ENCODE measurements around the gene GPANK1. TPM values are rescaled to one million over a fixed set of nuclear protein-coding genes. Genes with fewer than 3 reads are reported as not detected.

The GPANK1 gene
- total and polyA plus RNA-seq, 4 donors: 10.9 to 22.8 (median 16.2) TPM

DNA sequence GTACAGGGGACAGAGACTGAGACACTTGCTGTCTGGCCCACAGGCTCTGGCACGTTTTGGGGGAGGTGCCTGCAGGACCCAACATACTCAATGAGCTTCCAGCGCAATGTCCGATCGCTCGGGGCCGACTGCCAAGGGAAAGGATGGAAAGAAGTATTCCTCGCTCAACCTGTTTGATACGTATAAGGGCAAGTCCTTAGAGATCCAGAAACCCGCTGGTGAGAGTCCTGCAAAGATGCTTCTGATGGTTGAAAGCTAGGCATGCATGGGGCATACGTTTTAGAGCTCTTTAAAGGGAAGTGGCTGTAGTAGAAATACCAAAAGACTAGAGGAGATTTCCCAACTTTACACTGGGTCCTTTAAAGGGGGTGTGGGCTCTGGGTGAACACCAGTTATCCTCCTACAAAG lies 42.1 kb downstream of the GPANK1 start:
- H3K36me3 ChIP-seq (ENCODE audit: control insufficient read depth in 1 of 2, insufficient read depth in 2 of 2, low read length in 1 of 2): peaks cover 10 to 14% of the 10 kb centered on the region in 2 donors
- no peaks in the 10 kb centered on the region for H3K4me1 ChIP-seq (ENCODE audit: control insufficient read depth in 1 of 2, insufficient read depth in 2 of 2, low read length in 2 of 2)
- 59 to 64% methylated on average over 10 of the region's 10 CpGs for WGBS, 2 donors
- no peak for ATAC-seq (ENCODE audit: low FRiP score)
- no peak for DNase-seq
- H3K9me3 ChIP-seq (ENCODE audit: control insufficient read depth, low read length): no peaks in the 10 kb centered on the region
- H3K27me3 ChIP-seq (ENCODE audit: control insufficient read depth in 1 of 2, insufficient read depth in 2 of 2, low read length in 1 of 2): no peaks in the 10 kb centered on the region
- no peak overlapping the region for H3K4me3 ChIP-seq (ENCODE audit: low read length in 2 of 2)
- intact Hi-C loops (cut with DNase I): loop anchor here (5.0 kb wide), 2 partner anchors 40 to 1960 kb away; partner anchors contain the start of genes C6orf47 (in 1 of the 2) and GPANK1 (in 1 of the 2)
- H3K27ac ChIP-seq (ENCODE audit: low read depth in 1 of 2, low read length in 2 of 2): no peak overlapping the region

DNA sequence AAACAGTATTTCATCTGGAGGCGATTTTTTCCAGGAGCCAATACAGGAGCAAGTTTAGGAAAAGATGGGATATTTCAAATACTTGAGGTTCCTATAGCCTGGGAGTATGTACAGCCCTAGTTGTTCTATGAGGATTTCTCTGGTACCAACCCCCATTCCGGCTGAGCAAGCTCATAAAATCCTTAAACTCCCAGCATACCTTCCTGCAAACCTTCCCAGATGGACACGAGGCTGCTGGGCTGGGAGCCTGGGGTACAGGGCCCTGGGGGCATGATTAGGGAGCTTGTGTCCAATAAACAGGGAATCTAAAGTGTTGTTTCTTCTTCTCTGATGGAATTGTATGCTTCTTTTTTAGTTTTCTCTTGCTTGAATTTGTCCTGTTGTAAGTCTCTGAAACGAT lies 42.8 kb downstream of the GPANK1 start:
- Histone ChIP-seq H3K36me3 (ENCODE audit: control insufficient read depth in 1 of 2, insufficient read depth in 2 of 2, low read length in 1 of 2) (peaks cover 7 to 14% of the 10 kb centered on the region in 2 donors), H3K4me3 (ENCODE audit: low read length in 2 of 2) (no peak overlapping the region), H3K27ac (ENCODE audit: low read depth in 1 of 2, low read length in 2 of 2) (no peak overlapping the region), H3K9me3 (ENCODE audit: control insufficient read depth, low read length) (no peaks in the 10 kb centered on the region), H3K27me3 (ENCODE audit: control insufficient read depth in 1 of 2, insufficient read depth in 2 of 2, low read length in 1 of 2) (no peaks in the 10 kb centered on the region), H3K4me1 (ENCODE audit: control insufficient read depth in 1 of 2, insufficient read depth in 2 of 2, low read length in 2 of 2) (no peaks in the 10 kb centered on the region)
- intact Hi-C loops (cut with DNase I): loop anchor here (5.0 kb wide), 2 partner anchors 40 to 1960 kb away; partner anchors contain the start of genes C6orf47 (in 1 of the 2) and GPANK1 (in 1 of the 2)
- WGBS, 2 donors: 12% methylated on average over 4 of the region's 4 CpGs
- no peak for ATAC-seq (ENCODE audit: low FRiP score)
- no peak for DNase-seq

DNA sequence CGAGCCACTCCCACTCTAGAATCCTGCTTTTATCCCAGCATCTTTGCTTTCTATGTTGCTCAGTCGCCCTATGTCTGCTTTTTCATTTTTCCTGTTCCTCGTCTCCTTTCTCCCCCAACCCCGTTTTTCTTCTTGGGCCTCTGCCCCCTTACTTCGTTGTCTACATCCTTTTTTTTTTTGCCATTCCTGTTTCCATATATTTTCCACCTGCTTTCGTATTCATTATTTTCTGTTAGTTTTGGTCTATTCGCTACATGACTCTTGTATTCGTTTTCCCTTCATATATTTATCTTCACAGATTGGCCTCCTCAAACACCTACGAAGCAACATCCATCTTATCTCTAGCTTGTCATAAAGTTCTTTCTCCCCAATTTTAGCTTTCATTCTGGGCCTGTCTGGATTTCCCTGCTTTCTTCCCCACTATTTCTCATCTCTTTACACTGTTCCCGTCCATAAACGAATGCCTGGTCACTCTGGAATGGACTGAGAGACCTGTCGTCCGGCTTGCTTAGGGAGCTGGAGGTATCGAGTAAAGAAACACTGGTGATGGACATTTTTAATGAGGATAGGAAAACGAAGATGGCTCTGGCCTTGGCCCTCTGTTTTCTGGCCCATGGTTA lies 43.4 kb downstream of the GPANK1 start:
- no peak for ATAC-seq (ENCODE audit: low FRiP score)
- no peak for DNase-seq
- Histone ChIP-seq H3K36me3 (ENCODE audit: control insufficient read depth in 1 of 2, insufficient read depth in 2 of 2, low read length in 1 of 2) (peaks cover 7 to 12% of the 10 kb centered on the region in 2 donors), H3K4me3 (ENCODE audit: low read length in 2 of 2) (peak overlapping the region; percentile 87 to 88), H3K9me3 (ENCODE audit: control insufficient read depth, low read length) (no peaks in the 10 kb centered on the region), H3K27ac (ENCODE audit: low read depth in 1 of 2, low read length in 2 of 2) (peak overlapping the region; percentile 68 to 91), H3K4me1 (ENCODE audit: control insufficient read depth in 1 of 2, insufficient read depth in 2 of 2, low read length in 2 of 2) (no peaks in the 10 kb centered on the region), H3K27me3 (ENCODE audit: control insufficient read depth in 1 of 2, insufficient read depth in 2 of 2, low read length in 1 of 2) (no peaks in the 10 kb centered on the region)
- intact Hi-C loops (cut with DNase I): loop anchor here (5.0 kb wide), 2 partner anchors 41 to 1959 kb away; partner anchors contain the start of genes C6orf47 (in 1 of the 2) and GPANK1 (in 1 of the 2)
- WGBS, 2 donors: 2% methylated on average over 15 of the region's 15 CpGs

DNA sequence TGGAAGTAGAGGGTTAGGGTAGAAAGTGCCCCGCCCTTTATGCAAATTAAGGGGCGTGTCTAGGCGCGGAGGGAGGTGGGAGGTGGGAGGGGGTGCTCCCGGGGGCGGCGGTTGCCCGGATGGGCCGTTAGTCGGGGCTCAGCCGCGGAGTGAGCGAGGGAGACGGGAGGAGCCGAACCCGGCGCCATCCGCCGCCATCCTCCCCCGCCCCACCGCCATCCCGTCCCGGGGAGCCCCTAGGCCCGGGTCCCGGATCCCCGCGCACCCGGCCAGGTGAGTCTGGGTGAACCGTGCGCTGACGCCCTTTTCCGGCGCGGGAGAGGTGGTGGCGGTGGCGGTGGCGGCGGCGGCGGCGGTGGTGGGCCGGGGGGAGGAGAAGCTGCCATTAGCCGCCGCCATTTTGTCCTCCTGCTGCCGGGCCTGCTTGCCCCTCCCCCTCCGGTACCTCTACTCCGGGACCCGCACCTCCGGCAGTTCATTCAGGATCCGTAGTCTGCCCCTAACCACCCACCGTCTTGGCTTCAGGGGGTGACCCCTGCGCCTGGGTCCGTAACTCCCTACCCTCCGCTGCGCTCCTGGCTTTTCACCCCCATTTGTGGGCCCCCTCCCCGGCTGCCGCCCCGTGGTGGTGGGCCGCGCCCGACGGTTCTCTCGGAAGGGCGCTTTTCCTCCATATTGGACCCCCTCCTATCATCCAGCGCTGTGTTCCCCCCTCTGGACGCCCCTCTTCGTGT lies 44.0 kb downstream of the GPANK1 start, which contains the start of gene PRRC2A:
TSS of gene PRRC2A (plus strand) at position 130 of the 734 bp plus-strand sequence. CDS start 2,075 bp downstream, outside the sequence.
- DNase-seq (peak in 1 of 2 donors; percentile 97), ATAC-seq (ENCODE audit: low FRiP score) (peak; percentile 95)
- no peaks in the 10 kb centered on the region for H3K4me1 ChIP-seq (ENCODE audit: control insufficient read depth in 1 of 2, insufficient read depth in 2 of 2, low read length in 2 of 2)
- WGBS, 2 donors: 0% methylated on average over 25 to 67 of the region's 67 CpGs
- H3K27me3 ChIP-seq (ENCODE audit: control insufficient read depth in 1 of 2, insufficient read depth in 2 of 2, low read length in 1 of 2): no peaks in the 10 kb centered on the region
- H3K4me3 ChIP-seq (ENCODE audit: low read length in 2 of 2): peak within 1 kb of the TSS; percentile 87 to 88
- intact Hi-C loops (cut with DNase I): loop anchor here (5.0 kb wide), 2 partner anchors 42 to 1958 kb away; partner anchors contain the start of genes C6orf47 (in 1 of the 2) and GPANK1 (in 1 of the 2)
- H3K36me3 ChIP-seq (ENCODE audit: control insufficient read depth in 1 of 2, insufficient read depth in 2 of 2, low read length in 1 of 2): peaks cover 7% of the 10 kb centered on the region in 2 donors
- peak within 1 kb of the TSS; percentile 89 to 91 for H3K27ac ChIP-seq (ENCODE audit: low read depth in 1 of 2, low read length in 2 of 2)
- no peaks in the 10 kb centered on the region for H3K9me3 ChIP-seq (ENCODE audit: control insufficient read depth, low read length)

DNA sequence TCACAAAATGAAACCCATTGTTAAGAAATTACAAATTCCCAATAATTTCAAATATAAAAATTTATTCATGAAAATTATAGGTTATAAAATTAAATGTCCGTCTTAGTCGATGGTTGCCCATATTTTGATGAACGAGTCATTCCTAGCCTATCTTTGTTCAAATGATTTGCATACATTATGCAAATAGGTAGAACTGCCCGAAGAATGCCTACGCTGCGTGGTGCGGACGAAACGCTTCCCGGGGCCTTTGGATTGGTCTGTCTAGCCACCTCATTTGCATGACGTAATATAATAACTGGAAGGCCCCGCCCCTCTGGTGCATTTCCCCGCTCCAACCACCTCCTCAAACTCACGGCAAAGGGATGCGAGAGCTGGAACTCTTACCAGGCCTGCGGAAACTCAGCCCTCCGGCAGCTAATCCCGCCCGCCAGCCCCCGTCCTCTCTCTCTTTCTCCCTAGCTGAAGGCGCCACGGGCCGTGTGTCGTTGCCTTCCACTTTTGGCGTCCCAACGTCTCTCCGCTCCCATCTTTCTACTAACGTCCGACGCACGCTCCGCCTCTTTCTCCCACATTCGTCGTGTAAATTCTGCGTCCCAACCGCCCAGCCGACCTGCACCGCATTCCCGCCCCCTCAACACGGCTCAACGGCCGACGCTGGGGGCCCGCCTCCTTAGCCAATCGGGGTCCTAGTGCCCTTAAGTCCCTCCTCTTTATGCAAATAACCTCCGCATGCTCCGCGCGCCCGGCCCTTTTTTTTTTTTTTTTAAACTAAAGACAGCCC lies 44.8 kb downstream of the GPANK1 start:
- peak; percentile 98 to 99 for DNase-seq
- ATAC-seq (ENCODE audit: low FRiP score): peak; percentile 97
- no peaks in the 10 kb centered on the region for H3K27me3 ChIP-seq (ENCODE audit: control insufficient read depth in 1 of 2, insufficient read depth in 2 of 2, low read length in 1 of 2)
- 0 to 1% methylated on average over 50 of the region's 50 CpGs for WGBS, 2 donors
- H3K36me3 ChIP-seq (ENCODE audit: control insufficient read depth in 1 of 2, insufficient read depth in 2 of 2, low read length in 1 of 2): peaks cover 3 to 5% of the 10 kb centered on the region in 2 donors
- intact Hi-C loops (cut with DNase I): loop anchor here (5.0 kb wide), 3 partner anchors 42 to 1958 kb away; partner anchors contain the start of genes C6orf47 (in 1 of the 2) and GPANK1 (in 1 of the 2)
- H3K4me1 ChIP-seq (ENCODE audit: control insufficient read depth in 1 of 2, insufficient read depth in 2 of 2, low read length in 2 of 2): no peaks in the 10 kb centered on the region
- peak overlapping the region; percentile 59 to 89 for H3K27ac ChIP-seq (ENCODE audit: low read depth in 1 of 2, low read length in 2 of 2)
- H3K9me3 ChIP-seq (ENCODE audit: control insufficient read depth, low read length): no peaks in the 10 kb centered on the region
- peak overlapping the region; percentile 11 to 22 for H3K4me3 ChIP-seq (ENCODE audit: low read length in 2 of 2)

DNA sequence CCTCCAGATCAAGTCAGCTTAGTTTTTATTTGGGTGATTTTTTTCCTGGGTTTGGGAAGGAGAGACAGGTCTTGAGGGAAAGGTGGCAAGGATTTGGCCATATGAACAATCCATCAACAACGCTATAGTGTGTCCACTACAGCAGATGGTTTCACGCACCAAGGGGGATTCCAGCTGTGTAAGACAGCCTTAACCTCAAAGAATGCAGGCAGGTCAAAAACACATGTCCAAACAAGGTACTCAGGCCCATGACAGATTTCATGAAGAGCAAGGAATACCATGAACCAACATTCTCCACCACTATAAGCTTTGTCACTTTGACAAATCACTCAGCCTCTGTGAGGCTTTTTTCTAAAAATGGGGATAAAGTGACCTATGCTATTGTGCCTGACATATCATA lies 47.8 kb downstream of the GPANK1 start:
- 59 to 82% methylated on average over 2 of the region's 2 CpGs for WGBS, 2 donors
- ATAC-seq (ENCODE audit: low FRiP score): no peak
- H3K36me3 ChIP-seq (ENCODE audit: control insufficient read depth in 1 of 2, insufficient read depth in 2 of 2, low read length in 1 of 2): no peaks in the 10 kb centered on the region

DNA sequence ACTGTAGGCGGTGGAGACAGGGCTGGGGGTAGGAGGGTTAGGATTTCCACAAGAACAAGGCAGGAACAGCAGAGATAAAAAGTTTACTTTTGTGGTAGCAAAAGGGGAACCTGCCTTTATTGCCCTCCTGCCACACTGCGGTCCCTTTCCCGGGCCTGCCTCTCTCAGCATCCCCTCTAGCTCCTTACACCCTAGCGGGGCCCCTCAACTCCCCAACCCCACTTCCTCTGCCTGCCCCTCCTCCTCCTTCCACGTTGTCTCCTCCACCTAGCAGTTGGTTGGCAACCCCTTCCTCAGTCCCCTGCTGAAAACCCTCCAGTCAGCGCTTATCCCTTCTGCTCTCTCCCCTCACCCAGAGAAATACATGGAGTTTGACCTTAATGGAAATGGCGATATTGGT lies 49.0 kb downstream of the GPANK1 start:
- no peaks in the 10 kb centered on the region for H3K27me3 ChIP-seq (ENCODE audit: control insufficient read depth in 1 of 2, insufficient read depth in 2 of 2, low read length in 1 of 2)
- no peaks in the 10 kb centered on the region for H3K36me3 ChIP-seq (ENCODE audit: control insufficient read depth in 1 of 2, insufficient read depth in 2 of 2, low read length in 1 of 2)
- no peaks in the 10 kb centered on the region for H3K9me3 ChIP-seq (ENCODE audit: control insufficient read depth, low read length)
- H3K4me3 ChIP-seq (ENCODE audit: low read length in 2 of 2): no peak overlapping the region
- H3K4me1 ChIP-seq (ENCODE audit: control insufficient read depth in 1 of 2, insufficient read depth in 2 of 2, low read length in 2 of 2): no peaks in the 10 kb centered on the region
- ATAC-seq (ENCODE audit: low FRiP score): no peak
- 57 to 60% methylated on average over 5 to 7 of the region's 7 CpGs for WGBS, 2 donors
- DNase-seq: no peak
- no peak overlapping the region for H3K27ac ChIP-seq (ENCODE audit: low read depth in 1 of 2, low read length in 2 of 2)
- intact Hi-C loops (cut with DNase I): loop anchor here in 1 of 2 donors (5.0 kb wide), 1 partner anchor 328 kb away; no protein-coding TSS in a partner anchor

More for the DNA sequence above, 47.8 kb downstream of the GPANK1 start:
- no peaks in the 10 kb centered on the region for H3K9me3 ChIP-seq (ENCODE audit: control insufficient read depth, low read length)
- intact Hi-C loops (cut with DNase I): loop anchor here in 1 of 2 donors (5.0 kb wide), 1 partner anchor 330 kb away; no protein-coding TSS in a partner anchor
- H3K27me3 ChIP-seq (ENCODE audit: control insufficient read depth in 1 of 2, insufficient read depth in 2 of 2, low read length in 1 of 2): no peaks in the 10 kb centered on the region
- H3K4me3 ChIP-seq (ENCODE audit: low read length in 2 of 2): no peak overlapping the region
- H3K4me1 ChIP-seq (ENCODE audit: control insufficient read depth in 1 of 2, insufficient read depth in 2 of 2, low read length in 2 of 2): no peaks in the 10 kb centered on the region
- H3K27ac ChIP-seq (ENCODE audit: low read depth in 1 of 2, low read length in 2 of 2): no peak overlapping the region
- DNase-seq: no peak
